ENCODE measurements around the gene A3GALT2. TPM values are rescaled to one million over a fixed set of nuclear protein-coding genes. Genes with fewer than 3 reads are reported as not detected.
A peak's percentile ranks its signal among the peaks of the same experiment; 100 is the strongest.

Gene A3GALT2
- total and polyA plus RNA-seq, 9 of the 15 experiments (the other 6 are each of a cell fraction or from before 2014, with no cell fraction given), result not detected

DNA sequence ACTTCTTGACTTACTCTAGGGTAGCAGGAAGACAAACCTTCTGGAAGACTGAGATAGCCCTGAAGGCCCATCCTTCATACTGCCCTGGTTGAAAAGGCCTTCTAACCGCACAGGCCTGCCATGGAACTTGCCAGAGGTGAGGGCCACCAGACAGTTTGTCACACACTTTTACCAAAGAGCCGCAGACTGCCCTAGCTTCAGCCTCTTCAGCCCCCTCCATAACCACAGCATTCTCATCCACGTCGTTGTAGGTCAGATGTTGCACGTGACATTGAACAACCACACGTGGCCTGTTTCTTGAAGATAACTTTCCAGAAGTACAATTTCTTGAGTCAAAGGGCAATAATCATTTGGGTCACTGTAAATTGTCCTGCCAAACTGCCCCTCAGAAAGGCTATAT lies 45.7 kb downstream of the A3GALT2 start:
- Histone ChIP-seq H3K27me3 (ENCODE audit: control insufficient read depth in 2 of 2, insufficient read depth in 2 of 2, low read length in 2 of 2) (peaks cover 7 to 54% of the 10 kb centered on the region in 2 experiments), H3K9me1 (ENCODE audit: control insufficient read depth, insufficient read depth, low read length) (no peaks in the 10 kb centered on the region), H3K9ac (ENCODE audit: insufficient read depth in 1 of 2, low read depth in 2 of 2, low read length in 2 of 2) (no peak overlapping the region), H3K36me3 (ENCODE audit: control insufficient read depth, insufficient read depth, low read length) (no peaks in the 10 kb centered on the region), H4K20me1 (replicated peaks; ENCODE audit: control insufficient read depth, insufficient read depth, low read length) (peaks cover 4% of the 10 kb centered on the region; the same call in 1 of the 2 replicates), H2AFZ (ENCODE audit: low read depth, low read length) (peak overlapping the region; percentile 52), H3K4me3 (no peak overlapping the region), H3K4me2 (ENCODE audit: insufficient read depth, low read length) (no peak overlapping the region), H3K9me3 (replicated peaks; ENCODE audit: control insufficient read depth, insufficient read depth, low read depth, low read length) (no peaks in the 10 kb centered on the region), H3K27ac (ENCODE audit: extremely low read depth, low read depth, low read length) (no peak overlapping the region), H3K4me1 (replicated peaks in 1 of 2; ENCODE audit: control insufficient read depth in 2 of 2, insufficient read depth in 2 of 2, low read length in 2 of 2) (peaks cover 3 to 16% of the 10 kb centered on the region in 2 experiments; a peak in 4 of 5 replicates), H3K79me2 (ENCODE audit: control insufficient read depth, insufficient read depth, low read length) (no peaks in the 10 kb centered on the region)
- WGBS (ENCODE audit: insufficient coverage, low coverage, missing lambda C conversion rate), result 3% methylated on average over 6 of the region's 6 CpGs
- intact Hi-C loops (cut with micrococcal nuclease), result no loop called here
- FAIRE-seq (peak; percentile 44), ATAC-seq (peak; percentile 16; the same call in 2 of the 3 replicates), DNase-seq (ENCODE audit: extremely low read depth in 1 of 4, low spot score in 3 of 4) (peak; percentile 26 to 36 (median 28))
- ChIA-PET POLR2A (interaction anchor here (0.6 kb wide), 1 partner anchor 1337 kb away, joined by 3 read pairs; no protein-coding TSS in a partner anchor), CTCF (ENCODE audit: low intra/inter-chr PET ratio) (no interaction called here)
- in situ Hi-C loops (cut with MboI), result no loop called here
- BruUV-seq (replicated peaks), result no TSS peak
- TF ChIP-seq SP2 (IDR thresholded peaks at IDR 0.05; ENCODE audit: extremely low read depth, low read depth, low read length, poor library complexity, severe bottlenecking) (no peak), ZNF551 (CRISPR knock-in tag; IDR thresholded peaks at IDR 0.05) (no peak), USF1 (CRISPR knock-in tag; IDR thresholded peaks at IDR 0.05) (peak; percentile 86), KAT8 (IDR thresholded peaks at IDR 0.05; ENCODE audit: low read depth) (no peak), L3MBTL2 (IDR thresholded peaks at IDR 0.05) (peak; percentile 83), E2F6 (IDR thresholded peaks at IDR 0.05; ENCODE audit: borderline replicate concordance in 1 of 2, extremely low read depth in 1 of 2, insufficient read depth in 1 of 2, insufficient read length in 1 of 2, low read depth in 1 of 2, low read length in 1 of 2, poor library complexity in 1 of 2, severe bottlenecking in 1 of 2) (peak in 1 of 2 experiments; percentile 32), POLR2A (conservative IDR thresholded peaks at IDR 0.05) (no peak), CBFA2T2 (conservative IDR thresholded peaks at IDR 0.05) (peak; percentile 41), MAX (CRISPR knock-in tag; IDR thresholded peaks at IDR 0.05) (peak; percentile 53), ETV1 (tag; conservative IDR thresholded peaks at IDR 0.05; ENCODE audit: low read depth) (no peak), ZNF444 (CRISPR knock-in tag; IDR thresholded peaks at IDR 0.05) (no peak), TAL1 (IDR thresholded peaks at IDR 0.05) (peak; percentile 21; the same call in 1 of the 2 replicates), ZNF584 (CRISPR knock-in tag; IDR thresholded peaks at IDR 0.05; ENCODE audit: low read depth) (peak; percentile 39; the same call in 1 of the 2 replicates), PHF8 (IDR thresholded peaks at IDR 0.05; ENCODE audit: borderline replicate concordance, low read length) (no peak)
- TF ChIP-seq, protein P1, sequence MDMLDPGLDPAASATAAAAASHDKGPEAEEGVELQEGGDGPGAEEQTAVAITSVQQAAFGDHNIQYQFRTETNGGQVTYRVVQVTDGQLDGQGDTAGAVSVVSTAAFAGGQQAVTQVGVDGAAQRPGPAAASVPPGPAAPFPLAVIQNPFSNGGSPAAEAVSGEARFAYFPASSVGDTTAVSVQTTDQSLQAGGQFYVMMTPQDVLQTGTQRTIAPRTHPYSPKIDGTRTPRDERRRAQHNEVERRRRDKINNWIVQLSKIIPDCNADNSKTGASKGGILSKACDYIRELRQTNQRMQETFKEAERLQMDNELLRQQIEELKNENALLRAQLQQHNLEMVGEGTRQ (CRISPR knock-in tag; IDR thresholded peaks at IDR 0.05), result peak; percentile 58
- TF ChIP-seq, protein P2, sequence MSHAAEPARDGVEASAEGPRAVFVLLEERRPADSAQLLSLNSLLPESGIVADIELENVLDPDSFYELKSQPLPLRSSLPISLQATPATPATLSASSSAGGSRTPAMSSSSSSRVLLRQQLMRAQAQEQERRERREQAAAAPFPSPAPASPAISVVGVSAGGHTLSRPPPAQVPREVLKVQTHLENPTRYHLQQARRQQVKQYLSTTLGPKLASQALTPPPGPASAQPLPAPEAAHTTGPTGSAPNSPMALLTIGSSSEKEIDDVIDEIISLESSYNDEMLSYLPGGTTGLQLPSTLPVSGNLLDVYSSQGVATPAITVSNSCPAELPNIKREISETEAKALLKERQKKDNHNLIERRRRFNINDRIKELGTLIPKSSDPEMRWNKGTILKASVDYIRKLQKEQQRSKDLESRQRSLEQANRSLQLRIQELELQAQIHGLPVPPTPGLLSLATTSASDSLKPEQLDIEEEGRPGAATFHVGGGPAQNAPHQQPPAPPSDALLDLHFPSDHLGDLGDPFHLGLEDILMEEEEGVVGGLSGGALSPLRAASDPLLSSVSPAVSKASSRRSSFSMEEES (CRISPR knock-in tag; IDR thresholded peaks at IDR 0.05), result peak; percentile 77
